Chondrocyte (in vitro differentiated cells): ENCODE data around the gene CBY3. TPM values are rescaled to one million over a fixed set of nuclear protein-coding genes. Genes with fewer than 3 reads are reported as not detected.
"Not testable (repeated sequence)": the region's sequence is repeated elsewhere in the genome, so short reads cannot be mapped to it uniquely, and the experiment has no call there.

Experiments used
- DNase-seq: peaks from one replicate; pipeline ENCODE4 v3.0.0; 2021; ENCODE audit warnings: mixed read lengths, low spot score
- H3K27ac Mint-ChIP-seq: one replicate; pipeline ENCODE4 v1.8.0; 2021; ENCODE audit warnings: mild to moderate bottlenecking, moderate library complexity, mixed read lengths; ENCODE audit not compliant: unreplicated experiment
- H3K27me3 Mint-ChIP-seq: 2 replicates; pipeline ENCODE4 v1.8.0; 2021; ENCODE audit warnings: low read depth, mixed read lengths
- H3K36me3 Mint-ChIP-seq: 2 replicates; pipeline ENCODE4 v1.8.0; 2021; ENCODE audit warnings: low read depth, mixed read lengths
- H3K4me1 Mint-ChIP-seq: 2 replicates; pipeline ENCODE4 v1.8.0; 2021; ENCODE audit warnings: low read depth, mild to moderate bottlenecking, mixed read lengths
- H3K4me3 Mint-ChIP-seq: one replicate; pipeline ENCODE4 v1.8.0; 2021; ENCODE audit warnings: mild to moderate bottlenecking, moderate library complexity, mixed read lengths; ENCODE audit not compliant: unreplicated experiment
- H3K9me3 Mint-ChIP-seq: 2 replicates; pipeline ENCODE4 v1.8.0; 2021; ENCODE audit warnings: low read depth, mixed read lengths
- CTCF ChIP-seq: fragments of 200-600 bp; sonication (generic); IDR thresholded peaks from 2 replicates; pipeline ENCODE4 v1.5.0; 2021; ENCODE audit warnings: antibody characterized with exemption, mild to moderate bottlenecking, moderate library complexity
- total RNA-seq: library from RNA; stranded (reverse); gene quantifications from 3 replicates; pipeline ENCODE4 v1.2.1, GENCODE V29; 2021

Gene CBY3
- total RNA-seq, 1 donor from 2014 or later: not detected

- TF ChIP-seq CTCF: no peak
- H3K27me3 Mint-ChIP-seq: no peaks in the 10 kb centered on the region
- H3K4me3 Mint-ChIP-seq: peak within 1 kb of the TSS; percentile 88
- DNase-seq: no peak
- H3K4me1 Mint-ChIP-seq: peaks cover 43% of the 10 kb centered on the region
- peak within 1 kb of the TSS; percentile 99 for H3K27ac Mint-ChIP-seq
- no peaks in the 10 kb centered on the region for H3K9me3 Mint-ChIP-seq
- peaks cover 8% of the 10 kb centered on the region for H3K36me3 Mint-ChIP-seq
Observed at GRCh38 chr5:179698935-179699615, 18.2 kb upstream of the CBY3 start, which contains the start of gene CANX. TSS of gene CANX (plus strand) at chr5:179698967. CDS start at chr5:179705682, 6,715 bp downstream.

GRCh38 chr5:179697993-179698934, 17.4 kb upstream of the CBY3 start:
- H3K27ac Mint-ChIP-seq: peak overlapping the region; percentile 99
- no peak for TF ChIP-seq CTCF
- no peaks in the 10 kb centered on the region for H3K9me3 Mint-ChIP-seq
- H3K36me3 Mint-ChIP-seq: peaks cover 6% of the 10 kb centered on the region
- H3K27me3 Mint-ChIP-seq: no peaks in the 10 kb centered on the region
- peaks cover 35% of the 10 kb centered on the region for H3K4me1 Mint-ChIP-seq
- peak overlapping the region; percentile 88 for H3K4me3 Mint-ChIP-seq
- peak; percentile 100 for DNase-seq

GRCh38 chr5:179697543-179697942, 16.7 kb upstream of the CBY3 start:
- not testable (repeated sequence) for H3K27me3 Mint-ChIP-seq, H3K9me3 Mint-ChIP-seq, DNase-seq, H3K36me3 Mint-ChIP-seq
- H3K4me1 Mint-ChIP-seq: peaks cover 33% of the 10 kb centered on the region
- peak overlapping the region; percentile 88 for H3K4me3 Mint-ChIP-seq
- peak overlapping the region; percentile 99 for H3K27ac Mint-ChIP-seq

GRCh38 chr5:179697108-179697507, 16.3 kb upstream of the CBY3 start:
- TF ChIP-seq CTCF: no peak
- peaks cover 2% of the 10 kb centered on the region for H3K36me3 Mint-ChIP-seq
- peak; percentile 21 for DNase-seq
- peak overlapping the region; percentile 13 for H3K4me3 Mint-ChIP-seq
- H3K4me1 Mint-ChIP-seq: peaks cover 29% of the 10 kb centered on the region
- no peaks in the 10 kb centered on the region for H3K9me3 Mint-ChIP-seq
- H3K27me3 Mint-ChIP-seq: no peaks in the 10 kb centered on the region
- peak overlapping the region; percentile 99 for H3K27ac Mint-ChIP-seq

- no peaks in the 10 kb centered on the region for H3K36me3 Mint-ChIP-seq
- H3K4me1 Mint-ChIP-seq: peaks cover 26% of the 10 kb centered on the region
- DNase-seq: no peak
- no peaks in the 10 kb centered on the region for H3K9me3 Mint-ChIP-seq
- H3K27me3 Mint-ChIP-seq: no peaks in the 10 kb centered on the region
- no peak overlapping the region for H3K4me3 Mint-ChIP-seq
- H3K27ac Mint-ChIP-seq: no peak overlapping the region
- no peak for TF ChIP-seq CTCF
Observed at GRCh38 chr5:179696603-179697002, 15.8 kb upstream of the CBY3 start.
